Stromal cell of bone marrow (primary cell): ENCODE results near the gene TNNT3.
"Not testable (repeated sequence)": the region's sequence is repeated elsewhere in the genome, so short reads cannot be mapped to it uniquely, and the experiment has no call there.

ENCODE experiments used
- DNase-seq: peaks from one replicate; pipeline ENCODE4 v3.0.0-alpha.2; 2012; ENCODE audit warnings: low read depth

TNNT3 gene

GRCh38 chr11:1919391-1920127 lies at the start of gene TNNT3:
Gene TNNT3, plus strand, starts transcription at chr11:1919703. Its CDS starts 3,172 bp downstream, at chr11:1922875.
- DNase-seq: no peak

DNA sequence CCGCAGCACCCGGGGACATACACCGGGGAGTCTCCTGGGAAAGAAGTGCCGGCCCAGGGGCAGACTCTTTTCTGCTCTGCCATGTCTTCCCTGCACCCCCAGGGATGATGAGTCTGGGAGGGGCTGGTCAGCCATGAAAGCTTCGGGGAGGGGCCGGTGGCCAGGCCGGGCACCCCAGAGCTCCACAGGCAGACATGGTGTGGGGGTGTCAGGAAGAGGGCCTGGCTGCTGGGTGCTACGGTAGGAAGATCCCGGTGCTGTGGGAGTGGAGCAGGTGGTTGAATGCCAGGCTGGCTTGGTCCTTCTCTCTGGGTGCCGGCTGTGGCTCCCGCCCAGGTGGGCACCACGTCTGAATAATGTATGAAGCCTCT lies 49.2 kb upstream of the TNNT3 start:
- DNase-seq: no peak

DNA sequence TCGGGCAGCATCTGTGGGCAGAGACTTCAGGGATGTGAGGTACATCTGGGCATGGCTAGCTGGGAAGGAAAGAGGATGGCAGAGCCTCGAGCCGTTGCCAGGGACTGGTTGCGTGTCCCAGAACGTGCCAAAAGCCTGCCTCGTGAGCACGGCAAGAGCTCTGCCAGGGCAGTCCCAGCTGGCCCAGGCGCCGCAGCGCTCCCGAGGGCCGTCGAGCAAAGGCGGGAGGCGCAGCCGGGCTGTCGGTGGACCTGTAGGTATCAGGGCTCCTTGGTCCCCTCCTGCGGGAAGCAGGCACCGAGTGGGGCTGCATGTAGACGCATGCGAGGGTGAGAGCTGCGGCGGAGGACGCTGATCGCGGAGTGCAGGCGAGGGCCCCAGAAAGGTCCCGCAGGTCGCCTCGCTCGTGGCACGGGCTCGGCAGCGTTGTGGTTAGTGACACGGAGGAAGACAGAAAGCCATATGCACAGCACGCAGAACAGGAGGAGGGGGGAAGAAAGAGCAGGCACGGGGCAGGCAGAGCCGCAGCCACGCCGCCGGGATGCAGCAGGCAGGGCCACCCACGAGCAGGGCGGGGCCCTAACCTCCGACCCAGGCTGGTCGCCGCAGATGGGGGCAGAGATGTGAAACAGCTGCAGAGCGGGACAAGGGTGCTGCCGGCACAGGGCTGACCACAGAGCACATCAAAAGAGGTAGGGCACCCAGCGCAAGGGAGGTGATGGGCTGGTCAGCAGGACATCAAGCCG lies 48.6 kb upstream of the TNNT3 start:
- no peak for DNase-seq

DNA sequence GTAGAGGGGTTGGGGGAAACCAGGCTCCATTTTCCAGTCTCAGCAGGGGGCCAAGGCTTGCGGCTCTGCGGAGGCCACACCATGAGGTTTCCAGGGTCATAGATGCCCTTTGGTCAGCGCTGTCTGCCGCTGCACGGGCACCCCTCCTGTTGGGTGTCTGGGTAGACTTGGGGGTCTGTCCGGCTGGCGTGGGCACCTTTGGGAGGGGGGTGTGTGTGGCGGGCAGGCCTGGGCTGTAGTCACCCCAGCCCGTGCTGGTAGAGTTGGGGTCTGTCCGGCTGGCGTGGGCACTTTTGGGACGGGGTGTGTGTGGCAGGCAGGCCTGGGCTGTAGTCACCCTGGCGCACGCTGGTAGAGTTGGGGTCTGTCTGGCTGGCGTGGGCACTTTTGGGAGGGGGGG lies 48.0 kb upstream of the TNNT3 start:
- no peak for DNase-seq

- DNase-seq: no peak
Measured at GRCh38 chr11:1872267-1872985, 47.1 kb upstream of the TNNT3 start.

DNA sequence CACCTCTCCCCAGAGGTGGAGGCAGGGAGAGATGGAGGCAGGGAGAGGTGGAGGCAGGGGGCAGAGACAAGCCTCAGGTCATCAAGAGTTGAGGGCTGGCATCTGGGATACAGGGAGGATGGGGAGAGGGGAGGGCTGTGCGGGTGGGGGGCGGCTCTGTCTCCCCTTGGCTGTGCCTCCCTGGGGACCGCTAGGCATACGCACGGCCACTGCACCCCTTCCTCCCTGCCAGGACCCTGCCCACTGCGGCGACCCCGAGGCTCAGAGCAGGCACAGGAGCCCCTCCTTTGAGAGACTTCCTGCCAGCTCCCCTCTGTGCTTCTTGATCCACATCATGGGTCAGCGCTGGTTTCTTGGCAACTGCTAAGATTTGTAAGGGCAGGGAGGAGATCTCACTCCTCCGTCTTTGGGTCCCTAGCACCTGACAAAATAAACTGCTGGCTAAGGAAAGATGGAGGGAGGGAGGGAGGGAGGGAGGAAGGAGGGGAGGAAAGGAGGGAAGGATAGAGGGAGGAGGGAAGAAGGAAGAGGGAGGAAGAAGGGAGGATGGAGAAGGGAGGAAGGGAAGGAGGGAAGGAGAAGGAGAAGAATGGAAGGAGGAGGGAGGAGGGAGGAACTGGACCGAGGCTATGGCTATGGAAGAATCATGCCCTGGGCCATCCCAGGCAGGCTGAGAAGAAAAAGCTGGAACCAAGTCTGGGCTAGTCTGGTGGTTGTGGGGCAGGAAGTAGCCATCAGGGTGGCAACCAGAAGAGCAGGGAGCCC lies 46.3 kb upstream of the TNNT3 start:
- DNase-seq: peak; percentile 62

GRCh38 chr11:1873813-1874150 lies 45.7 kb upstream of the TNNT3 start:
- DNase-seq: not testable (repeated sequence)

DNA sequence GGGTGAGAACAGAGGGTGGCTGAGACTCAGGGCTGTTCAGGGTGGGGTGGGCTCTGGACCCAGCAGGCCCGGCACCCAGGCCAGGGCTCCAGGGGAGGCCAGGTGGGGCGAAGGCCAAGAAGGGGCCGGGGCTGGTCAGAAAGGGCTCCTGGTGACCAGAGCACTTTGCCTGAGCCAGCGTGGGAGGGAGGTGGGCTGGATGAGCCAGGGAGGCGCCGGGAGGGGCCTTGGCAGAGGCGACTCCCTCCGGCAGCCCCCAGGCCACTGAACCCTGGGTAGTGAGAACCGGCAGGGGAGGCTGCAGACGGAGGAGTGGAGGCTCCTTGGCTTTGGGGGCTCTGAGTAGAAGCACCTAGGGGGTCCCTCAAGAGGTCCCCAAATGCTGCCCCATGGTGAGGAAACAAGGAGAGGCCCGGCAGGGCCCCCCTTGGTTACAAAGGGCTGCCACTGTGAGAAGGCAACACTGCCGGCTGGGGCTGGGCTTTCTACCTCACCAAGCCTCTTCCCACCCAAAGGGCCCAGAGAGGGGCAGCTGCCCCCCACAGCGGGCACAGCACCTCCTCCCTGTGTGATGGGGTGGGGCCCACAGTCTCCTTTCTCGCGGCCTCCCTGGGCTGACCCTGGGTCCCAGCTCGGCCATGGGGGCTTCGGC lies 44.9 kb upstream of the TNNT3 start:
- not testable (repeated sequence) for DNase-seq

DNA sequence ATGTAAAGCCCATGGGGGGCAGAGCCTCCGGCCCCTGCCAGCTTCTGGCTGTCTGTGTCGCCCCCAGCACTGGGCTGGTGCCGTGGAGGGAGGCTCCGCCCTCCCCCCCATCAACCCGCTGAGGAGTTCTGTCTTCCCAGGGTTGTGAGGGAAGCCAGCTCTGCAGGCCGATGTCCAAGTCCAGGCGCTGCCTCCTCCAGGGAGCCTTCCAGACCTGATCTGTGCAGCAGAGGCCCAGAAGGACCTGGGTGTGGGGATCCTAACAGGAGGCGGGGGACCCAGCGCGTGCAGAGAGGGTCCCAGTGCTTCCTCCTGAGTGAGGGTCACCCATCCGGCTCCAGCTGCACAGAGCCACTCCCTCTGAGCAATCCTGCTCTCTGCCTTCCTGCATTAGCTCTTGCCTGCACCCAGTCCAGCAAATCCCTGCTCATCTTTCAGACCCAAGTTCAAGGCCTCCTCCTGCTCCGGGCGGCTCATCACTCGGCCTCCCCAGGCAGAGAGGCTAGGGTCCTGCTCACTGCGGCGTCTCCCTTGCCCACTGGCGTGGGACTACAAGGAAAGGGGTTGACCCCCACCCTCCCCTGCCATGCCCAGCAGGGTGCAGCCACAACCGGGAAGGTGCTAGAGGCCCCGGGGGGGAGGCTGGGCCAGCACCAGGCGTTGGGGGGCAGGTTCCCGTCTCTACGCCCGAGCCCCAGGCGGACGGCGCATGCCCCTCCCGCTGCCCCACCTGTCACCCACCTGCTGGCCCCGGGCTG lies 44.2 kb upstream of the TNNT3 start:
- DNase-seq: no peak

DNA sequence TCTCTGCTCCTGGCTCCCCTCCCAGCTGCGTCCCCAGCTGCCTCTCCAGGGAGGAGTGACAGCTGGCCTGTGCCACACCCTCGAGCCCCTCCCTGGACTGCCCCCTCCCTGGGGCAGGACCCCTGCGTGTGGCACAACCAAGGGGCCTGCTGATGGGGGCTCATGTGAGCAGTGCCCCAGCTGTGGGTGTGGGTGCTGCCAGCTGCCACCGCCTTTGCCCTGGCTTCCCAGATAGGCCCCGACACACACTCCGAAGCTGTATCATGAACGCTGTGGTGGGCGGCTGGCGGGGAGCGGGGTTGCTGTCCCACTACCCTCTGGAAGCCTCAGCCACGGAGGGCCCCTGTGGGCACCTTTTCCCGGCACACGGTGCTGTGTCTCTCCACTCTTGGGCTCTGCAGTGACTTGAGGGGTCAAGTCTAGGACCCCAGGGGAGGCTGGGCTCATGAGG lies 43.6 kb upstream of the TNNT3 start:
- DNase-seq: not testable (repeated sequence)

GRCh38 chr11:1876361-1877063 lies 43.0 kb upstream of the TNNT3 start:
- DNase-seq: no peak

DNA sequence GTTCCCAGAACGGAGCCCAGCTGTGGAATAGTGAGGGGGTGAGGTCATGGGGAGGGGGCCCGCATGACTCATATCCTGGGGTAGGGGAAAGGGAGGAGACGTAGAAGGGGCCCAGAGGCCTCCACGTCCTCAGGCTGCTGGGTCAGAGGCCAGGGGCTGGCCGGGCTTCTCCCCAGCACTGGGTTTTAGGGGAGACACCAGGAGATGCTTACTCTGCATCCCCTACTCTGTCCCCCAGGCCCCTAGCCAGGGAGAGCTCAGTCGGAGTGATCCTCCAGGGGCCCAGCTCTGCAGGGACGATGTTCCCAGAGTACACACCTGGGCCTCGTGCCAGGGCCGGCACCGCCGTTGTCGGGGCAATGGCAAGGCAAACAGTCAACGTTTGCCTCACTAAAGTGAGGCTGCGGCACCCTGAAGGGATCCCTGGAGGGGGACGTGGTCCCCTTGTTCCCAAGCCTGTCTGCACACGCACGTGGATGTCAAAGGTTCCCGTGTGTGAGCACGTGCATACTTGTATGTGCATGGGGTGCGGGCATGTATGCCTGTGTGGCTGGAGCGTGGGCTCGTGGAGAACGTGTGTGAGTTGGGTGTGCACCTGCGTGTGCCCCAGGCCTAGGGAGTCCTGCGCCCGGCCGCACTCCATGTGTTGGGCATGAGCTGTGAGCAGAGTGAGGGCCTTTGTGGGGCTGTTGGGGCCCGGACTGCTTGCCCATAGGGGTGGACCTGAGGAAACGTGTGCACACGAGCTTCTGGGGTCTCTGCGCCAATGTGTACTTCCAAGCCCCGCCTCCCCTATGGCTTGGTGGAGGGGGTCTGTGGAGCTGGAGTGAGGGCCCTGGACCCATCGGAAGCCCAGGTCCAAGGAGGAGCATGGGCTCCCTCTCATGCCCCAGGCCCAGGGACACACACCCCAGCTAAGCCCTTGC lies 42.0 kb upstream of the TNNT3 start:
- no peak for DNase-seq

DNA sequence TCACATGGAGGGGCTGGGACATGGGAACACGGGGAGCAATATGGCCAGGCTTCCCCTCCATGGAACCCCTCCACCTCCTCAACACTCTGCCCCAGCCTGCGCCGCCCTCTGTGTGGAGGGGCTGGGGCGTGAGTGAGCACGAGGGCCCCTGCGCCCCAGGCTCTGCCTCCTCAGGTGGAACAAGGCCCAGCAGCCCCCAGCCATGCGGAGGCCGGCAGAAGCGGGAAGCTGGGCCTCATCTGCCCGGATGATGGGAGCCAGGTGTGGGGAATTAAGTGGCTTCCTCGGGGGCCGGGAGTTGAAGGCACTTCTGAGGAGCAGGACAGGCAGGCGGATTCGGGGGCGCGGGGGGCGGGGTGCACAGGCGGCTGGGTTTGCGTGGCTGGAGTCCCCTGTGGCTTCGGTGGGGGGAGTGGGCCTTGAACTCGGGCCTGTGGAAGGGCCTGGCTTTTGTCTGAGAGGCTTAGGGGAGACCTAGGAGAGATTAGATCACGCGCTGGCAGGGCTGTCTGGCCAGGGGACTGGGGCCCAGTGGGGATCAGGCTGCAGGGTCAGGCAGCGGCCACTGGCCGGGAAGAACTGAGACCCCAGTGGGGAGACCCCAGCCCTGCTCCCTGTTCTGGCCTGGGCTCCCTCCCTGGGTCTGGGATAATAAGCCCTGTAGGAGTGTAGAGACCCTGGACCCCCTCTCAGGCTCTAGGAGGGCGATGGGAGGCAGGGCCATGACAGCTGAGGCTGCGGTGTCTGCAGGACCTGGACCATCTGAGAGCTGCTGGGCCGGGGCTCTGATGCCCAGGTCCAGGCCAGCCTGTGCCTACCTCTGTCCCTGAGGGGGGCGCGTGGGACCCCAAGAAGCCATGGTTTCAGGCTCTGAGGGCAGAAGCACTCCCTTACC lies 41.1 kb upstream of the TNNT3 start:
- DNase-seq: no peak

GRCh38 chr11:1879342-1879940 lies 40.1 kb upstream of the TNNT3 start:
- DNase-seq: no peak

DNA sequence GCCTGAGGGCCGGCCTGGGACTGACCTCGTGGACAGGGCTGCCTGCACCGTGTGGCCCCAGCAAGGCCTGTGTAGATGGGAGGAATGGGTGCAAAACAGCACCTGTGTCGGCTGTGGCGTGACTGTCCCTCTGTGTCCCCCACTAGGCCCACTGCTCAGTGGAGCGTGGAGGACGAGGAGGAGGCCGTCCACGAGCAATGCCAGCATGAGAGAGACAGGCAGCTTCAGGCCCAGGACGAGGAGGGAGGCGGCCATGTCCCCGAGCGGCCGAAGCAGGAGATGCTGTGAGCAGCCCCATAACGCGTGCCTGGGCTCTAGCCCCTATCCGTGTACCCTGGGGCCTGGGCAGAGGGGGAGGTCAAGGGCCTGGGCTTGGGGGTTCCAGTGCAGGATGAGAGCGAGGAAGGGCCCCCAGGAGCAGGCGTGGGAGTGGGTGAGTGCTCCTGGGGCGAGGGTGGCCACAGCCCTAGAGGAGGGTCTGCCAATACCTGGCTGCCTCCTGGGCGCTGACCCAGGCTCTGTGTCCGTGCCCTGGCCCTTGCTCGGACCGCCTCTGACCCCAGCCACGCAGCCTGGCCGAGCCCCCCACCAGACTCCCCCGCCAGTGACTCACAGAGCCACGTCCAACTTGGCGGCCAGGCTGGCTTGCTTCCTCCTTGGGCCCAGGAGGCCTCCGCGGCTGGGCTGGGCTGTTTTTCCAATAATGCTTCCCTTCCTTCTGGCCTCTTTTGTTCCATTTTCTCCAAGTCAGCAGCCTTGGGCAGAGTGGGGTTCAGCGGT lies 39.4 kb upstream of the TNNT3 start:
- DNase-seq: peak; percentile 76

GRCh38 chr11:1880746-1881441 lies 38.6 kb upstream of the TNNT3 start:
- no peak for DNase-seq
